ENCODE measurements around the gene PIK3R2. TPM values are rescaled to one million over a fixed set of nuclear protein-coding genes. Genes with fewer than 3 reads are reported as not detected.

The PIK3R2 gene
- total and polyA plus RNA-seq, 2 of the 13 experiments (the other 11 are each of a cell fraction or from before 2014, with no cell fraction given) = 18.6 to 25.3 TPM

GRCh38 chr19:18112989-18113478 lies 39.9 kb upstream of the PIK3R2 start (continued):
- TF ChIP-seq ZNF614 (CRISPR knock-in tag; IDR thresholded peaks at IDR 0.05; ENCODE audit: borderline replicate concordance) (no peak; the same call in 1 of the 2 replicates), ZUFSP (CRISPR knock-in tag; IDR thresholded peaks at IDR 0.05; ENCODE audit: borderline replicate concordance) (no peak), MED1 (CRISPR knock-in tag; IDR thresholded peaks at IDR 0.05) (0 out of 2 replicates have a peak, but pooled peaks have one; percentile 22), MAX (IDR thresholded peaks at IDR 0.05) (no peak; the same call in 1 of the 2 replicates), SMC3 (IDR thresholded peaks at IDR 0.05; ENCODE audit: low read length) (peak; percentile 82), ZNF775 (CRISPR knock-in tag; IDR thresholded peaks at IDR 0.05; ENCODE audit: borderline replicate concordance) (no peak), RAD21 (CRISPR knock-in tag; IDR thresholded peaks at IDR 0.05) (peak; percentile 86), NFAT5 (CRISPR knock-in tag; IDR thresholded peaks at IDR 0.05) (no peak), MXI1 (IDR thresholded peaks at IDR 0.05; ENCODE audit: borderline replicate concordance, low read depth, low read length) (peak; percentile 55; the same call in 1 of the 3 replicates), ZNF580 (CRISPR knock-in tag; IDR thresholded peaks at IDR 0.05; ENCODE audit: borderline replicate concordance, low read depth) (0 out of 2 replicates have a peak, but pooled peaks have one; percentile 54), PHB2 (IDR thresholded peaks at IDR 0.05; ENCODE audit: partially characterized antibody) (no peak), NR2C2 (CRISPR knock-in tag; IDR thresholded peaks at IDR 0.05; ENCODE audit: borderline replicate concordance) (no peak), TOE1 (CRISPR knock-in tag; IDR thresholded peaks at IDR 0.05) (no peak), ZNF709 (CRISPR knock-in tag; IDR thresholded peaks at IDR 0.05) (no peak), YY1 (IDR thresholded peaks at IDR 0.05; ENCODE audit: insufficient read depth, insufficient replicate concordance, low read depth, low read length) (peak; percentile 52), ZNF282 (IDR thresholded peaks at IDR 0.05; ENCODE audit: partially characterized antibody) (no peak), HNF4G (IDR thresholded peaks at IDR 0.05; ENCODE audit: borderline replicate concordance, low read depth, low read length) (no peak), HNF4G (CRISPR knock-in tag; IDR thresholded peaks at IDR 0.05; ENCODE audit: borderline replicate concordance, low read depth) (no peak), ZFY (CRISPR knock-in tag; IDR thresholded peaks at IDR 0.05) (peak; percentile 29; the same call in 1 of the 2 replicates), FOXK1 (CRISPR knock-in tag; IDR thresholded peaks at IDR 0.05; ENCODE audit: borderline replicate concordance, low read depth) (no peak), BHLHE40 (IDR thresholded peaks at IDR 0.05; ENCODE audit: low read length) (0 out of 2 replicates have a peak, but pooled peaks have one; percentile 26), ZNF138 (CRISPR knock-in tag; IDR thresholded peaks at IDR 0.05; ENCODE audit: low read depth) (no peak), RBM39 (IDR thresholded peaks at IDR 0.05; ENCODE audit: low read depth, low read length, poor library complexity, severe bottlenecking) (no peak), ZSCAN30 (CRISPR knock-in tag; IDR thresholded peaks at IDR 0.05) (no peak)
